Activated CD8-positive, alpha-beta memory T cell treated with anti-CD3 and anti-CD28 coated beads for 4 hours (primary cell): Measurements from ENCODE around the gene DAB2IP.

Source experiments
- DNase-seq, 2 donors: peaks; one replicate each; pipeline ENCODE4 v3.0.0-alpha.2; 2020; ENCODE audit warnings: low read depth in 2 of 2

Gene DAB2IP

DNA sequence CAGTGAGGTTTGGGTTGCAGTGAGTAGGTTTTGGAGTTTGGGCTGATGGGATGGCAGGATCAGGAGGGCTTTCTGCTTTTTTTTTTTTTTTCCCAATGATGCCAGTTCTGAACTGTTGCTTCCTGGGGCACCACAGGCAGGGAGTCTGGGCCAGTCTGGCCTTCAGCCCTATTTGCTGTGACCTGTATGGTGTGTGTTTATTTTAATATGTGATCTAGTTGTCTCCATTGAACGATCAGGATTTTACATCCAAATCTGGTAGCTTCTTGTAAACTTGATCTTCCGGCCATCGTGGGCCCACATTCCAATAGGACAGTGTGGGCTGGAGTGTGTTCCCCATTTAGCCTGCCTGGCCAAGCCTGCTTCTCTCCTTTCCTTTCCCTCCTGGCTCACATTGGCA lies 25.8 kb upstream of the DAB2IP start:
- no peak for DNase-seq

DNA sequence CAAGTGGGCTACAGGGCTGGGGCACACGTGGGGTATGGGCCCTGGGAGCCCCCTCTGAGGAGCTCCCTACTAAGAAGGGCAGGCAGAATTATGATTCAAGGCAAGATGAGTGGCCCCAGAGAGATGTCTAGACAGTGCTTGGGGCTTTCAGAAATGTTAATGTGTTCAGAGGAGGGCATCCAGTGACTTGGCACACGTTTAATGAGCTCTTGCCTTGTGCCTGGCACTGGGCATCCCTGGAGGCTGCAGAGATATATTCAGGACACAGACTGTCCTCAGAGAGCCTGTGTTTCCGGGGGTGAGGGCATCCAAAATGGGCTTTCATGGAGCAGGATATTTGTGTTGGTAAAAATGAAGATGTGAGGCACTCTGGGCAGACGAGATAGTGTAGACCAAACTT lies 25.4 kb upstream of the DAB2IP start:
- no peak for DNase-seq

DNA sequence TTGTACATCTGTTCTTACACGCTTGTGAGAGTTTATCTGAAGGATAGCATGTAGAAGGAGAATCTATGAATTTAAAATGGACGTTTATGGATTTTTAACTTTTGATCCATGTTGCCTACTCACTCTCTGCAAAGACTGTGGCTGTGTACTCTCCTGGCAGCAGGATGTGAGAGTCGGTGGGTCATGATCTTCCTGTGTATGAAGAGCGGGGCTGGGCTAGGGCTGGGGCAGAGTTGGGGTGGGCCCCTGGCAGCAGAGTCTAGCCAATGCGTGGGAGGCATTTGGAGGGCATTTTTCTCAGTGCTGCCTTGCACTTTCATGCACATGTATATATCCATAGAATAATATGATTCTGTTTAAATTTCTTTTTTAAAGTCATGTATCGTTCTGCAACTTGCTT lies 24.0 kb upstream of the DAB2IP start:
- DNase-seq, result no peak

DNA sequence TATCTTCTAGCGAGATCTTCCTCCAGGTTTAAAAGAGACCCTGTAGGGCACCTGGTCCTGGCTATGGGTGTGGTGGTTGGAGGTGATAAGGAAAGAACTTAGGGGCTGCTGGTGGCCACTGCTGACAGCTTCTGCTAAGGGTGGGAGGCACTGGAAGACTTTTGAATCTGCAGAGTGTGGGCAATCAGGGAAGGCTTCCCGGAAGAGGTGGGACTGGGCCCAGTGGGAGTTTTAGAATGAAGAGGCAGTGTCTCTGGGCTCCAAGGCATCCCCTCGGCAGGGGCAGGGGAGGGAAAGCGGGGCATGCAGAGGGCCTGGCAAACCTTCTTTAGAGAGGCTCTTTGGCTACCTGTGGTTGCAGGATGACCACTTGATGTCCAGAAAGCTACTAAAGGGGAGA lies 23.0 kb upstream of the DAB2IP start:
- DNase-seq, result no peak

DNA sequence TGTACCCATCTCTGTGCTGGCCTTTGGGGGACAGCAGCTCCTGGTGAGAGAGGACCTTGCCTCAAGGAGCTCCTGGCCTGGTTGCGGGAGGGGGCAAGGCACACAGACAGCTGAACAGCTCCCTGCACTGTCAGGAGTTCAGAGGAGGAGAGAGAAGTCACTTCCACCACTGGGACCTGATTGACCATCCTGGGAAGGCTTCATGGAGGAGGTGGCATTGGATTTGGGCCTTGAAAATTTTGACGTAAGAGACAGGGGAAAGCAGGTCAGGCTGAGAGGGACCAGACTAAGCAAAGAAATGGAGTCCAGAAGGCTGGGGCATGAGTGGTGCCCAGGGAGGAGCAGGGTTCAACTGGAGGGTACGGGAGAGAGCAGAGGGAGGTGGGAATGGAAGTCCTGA lies 20.3 kb upstream of the DAB2IP start:
- DNase-seq, result no peak

DNA sequence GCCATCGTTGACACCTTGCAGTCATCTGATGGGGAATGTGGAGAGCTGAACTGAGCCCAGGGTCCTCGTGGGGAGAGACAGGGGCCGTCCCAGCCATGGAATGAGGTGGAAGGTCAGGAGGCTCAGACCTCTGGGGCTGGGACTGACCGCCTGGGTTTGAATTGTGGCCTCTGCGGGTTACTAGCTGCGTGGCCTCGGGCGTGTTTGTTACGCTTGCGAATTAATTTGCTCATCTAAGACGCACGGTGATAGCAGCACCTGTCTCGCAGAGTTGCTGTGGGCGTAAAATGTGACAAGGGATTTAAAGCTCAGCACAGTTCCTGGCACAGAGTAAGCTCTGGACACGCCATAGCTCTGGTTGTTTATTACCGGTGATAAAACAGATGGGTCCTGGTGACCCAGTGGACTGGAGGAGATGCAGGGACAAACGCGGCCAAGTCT lies 19.4 kb upstream of the DAB2IP start:
- no peak for DNase-seq

DNA sequence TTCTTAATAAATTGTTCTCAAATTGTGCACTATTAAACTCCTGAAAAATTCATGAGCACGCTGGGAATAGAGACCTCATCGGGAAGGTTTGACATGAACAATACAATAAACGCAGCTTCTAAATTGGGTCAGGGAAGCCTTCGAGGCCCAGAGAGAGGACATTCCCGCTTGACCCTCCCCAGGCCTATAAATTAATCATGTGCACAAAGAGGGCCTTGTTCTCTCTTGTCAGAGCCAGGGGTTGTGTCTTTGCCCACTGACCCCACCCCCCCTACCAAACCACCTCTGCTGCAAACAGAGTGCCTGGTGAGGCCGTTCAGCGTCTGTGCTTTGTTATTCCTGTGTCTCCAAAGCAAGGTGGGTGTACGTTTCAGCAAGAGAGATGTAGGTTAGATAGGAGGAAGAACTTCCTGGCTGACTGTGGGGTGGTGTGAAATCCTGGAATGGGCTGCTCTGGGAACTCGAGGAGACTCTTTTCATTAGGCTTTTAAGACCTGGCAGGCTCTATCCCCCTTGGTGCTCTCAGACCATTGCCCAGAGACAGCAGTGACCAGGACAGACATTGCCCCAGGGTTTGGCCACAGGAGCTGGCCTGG lies 18.2 kb upstream of the DAB2IP start:
- no peak for DNase-seq

DNA sequence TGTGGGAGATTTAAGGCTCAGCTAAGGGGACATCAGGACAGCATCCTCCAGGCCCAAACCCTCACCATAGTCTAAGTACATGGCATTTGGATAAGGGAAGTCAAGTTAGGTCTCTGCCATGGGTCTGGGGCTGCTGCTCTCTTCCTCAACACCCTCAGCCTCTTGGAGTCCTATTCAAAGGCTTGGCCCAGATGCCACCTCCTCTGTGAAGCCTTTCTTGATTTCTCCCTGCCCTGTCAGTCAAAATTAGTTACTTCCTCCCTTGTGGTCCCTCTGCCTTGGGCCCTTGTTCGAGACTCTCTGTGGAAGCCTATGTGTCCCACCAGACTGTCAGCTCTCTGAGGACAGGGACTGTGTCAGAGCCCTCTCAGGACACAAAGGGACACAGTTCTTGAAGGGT lies 17.7 kb upstream of the DAB2IP start:
- DNase-seq, result no peak

DNA sequence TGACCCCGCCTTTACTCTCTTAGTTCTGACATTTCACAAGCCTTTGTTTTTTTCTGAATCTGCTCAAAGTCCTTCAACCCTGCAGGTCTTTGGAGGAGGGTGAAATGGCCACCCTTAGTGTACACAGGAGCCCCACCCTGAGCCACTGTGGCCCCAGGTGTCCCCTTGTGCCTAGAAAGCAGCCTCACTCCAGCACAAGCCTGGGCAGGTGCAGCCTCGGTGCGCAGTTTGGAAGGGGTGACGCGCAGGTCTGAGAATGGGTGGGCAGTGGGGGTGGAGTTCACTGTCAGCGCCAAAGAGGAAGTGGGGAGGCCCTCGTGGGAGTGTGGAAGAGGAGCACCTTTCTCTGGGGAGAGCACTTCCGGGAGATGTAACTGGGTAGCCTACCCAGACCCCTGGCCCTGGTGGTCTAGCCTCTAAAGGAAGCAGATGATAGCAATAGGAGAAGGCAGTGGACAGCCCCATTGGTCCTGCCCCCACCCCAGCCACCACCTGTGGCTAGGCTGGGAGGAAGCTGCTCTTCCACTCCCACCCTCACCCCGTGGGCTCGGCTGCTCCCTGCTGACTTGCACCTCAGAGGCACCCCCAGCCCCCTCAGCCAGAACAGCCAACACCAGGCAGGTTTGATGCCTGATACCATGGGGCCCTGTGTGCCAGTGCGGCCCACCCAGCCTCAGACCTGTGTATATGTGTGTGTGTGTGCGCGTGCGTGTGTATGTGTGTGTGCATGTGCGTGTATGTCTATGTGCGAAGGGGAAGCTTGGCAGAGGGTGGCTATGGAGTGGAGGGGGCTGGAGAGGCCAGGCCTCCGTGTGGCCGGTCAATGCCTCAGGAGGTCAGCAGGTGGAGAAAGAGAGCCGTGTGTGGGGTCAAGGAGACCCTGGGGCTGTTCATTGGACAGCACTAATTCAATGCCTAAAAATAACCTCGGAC lies 16.8 kb upstream of the DAB2IP start:
- DNase-seq, result no peak

DNA sequence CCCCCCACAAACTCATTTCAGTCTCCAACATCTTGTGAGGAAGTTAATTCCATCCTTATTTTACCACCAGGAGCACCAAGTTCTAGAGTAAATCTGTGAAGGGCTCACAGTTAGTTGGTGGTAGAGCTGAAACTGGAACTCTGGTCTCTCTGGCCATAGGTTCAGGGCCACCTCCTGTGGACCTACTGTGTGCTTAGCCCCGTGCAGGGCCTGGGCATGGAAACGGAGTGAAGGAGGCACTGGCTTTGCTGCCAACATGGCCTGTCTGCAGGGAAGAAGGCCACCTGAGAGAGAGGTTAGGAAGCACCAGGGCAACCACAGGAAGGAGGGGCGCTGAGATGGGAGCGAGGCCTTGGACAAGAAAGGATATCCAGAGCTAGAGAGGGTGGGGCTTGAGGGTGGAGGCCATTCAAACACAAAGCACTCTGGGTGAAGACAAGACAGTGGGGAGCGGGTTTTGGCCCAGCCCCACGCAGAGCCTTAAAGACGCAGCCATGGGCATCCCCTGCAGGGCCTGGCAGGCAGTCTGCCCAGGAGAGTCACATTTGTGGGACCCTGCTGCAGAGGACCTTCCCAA lies 16.0 kb upstream of the DAB2IP start:
- DNase-seq, result no peak

DNA sequence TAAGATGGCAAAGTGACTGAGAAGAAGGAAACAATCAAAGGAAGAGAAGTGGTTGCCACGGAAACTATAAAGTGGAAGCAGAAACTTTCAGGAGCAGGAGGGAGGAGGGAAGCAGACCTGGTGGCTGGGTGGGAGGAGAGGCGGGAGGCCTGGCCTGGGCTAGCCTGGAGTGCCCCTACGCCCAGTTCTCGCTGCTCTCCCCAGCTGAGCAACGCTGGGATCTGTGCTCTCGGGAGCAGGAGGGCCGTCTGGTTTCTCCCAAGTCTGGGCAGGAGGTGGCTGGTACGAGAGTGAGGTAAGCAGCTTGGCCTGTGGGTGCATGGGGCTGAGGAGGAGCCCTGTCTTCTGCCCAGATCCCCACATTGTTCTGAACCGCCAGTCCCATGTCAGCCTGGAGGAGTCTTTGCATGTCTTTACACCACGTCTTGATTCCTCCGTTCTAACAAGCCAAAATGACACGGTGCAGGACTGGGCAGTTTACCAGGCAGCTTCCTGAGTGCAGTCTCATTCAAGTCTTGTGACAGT lies 15.0 kb upstream of the DAB2IP start:
- DNase-seq, result no peak

DNA sequence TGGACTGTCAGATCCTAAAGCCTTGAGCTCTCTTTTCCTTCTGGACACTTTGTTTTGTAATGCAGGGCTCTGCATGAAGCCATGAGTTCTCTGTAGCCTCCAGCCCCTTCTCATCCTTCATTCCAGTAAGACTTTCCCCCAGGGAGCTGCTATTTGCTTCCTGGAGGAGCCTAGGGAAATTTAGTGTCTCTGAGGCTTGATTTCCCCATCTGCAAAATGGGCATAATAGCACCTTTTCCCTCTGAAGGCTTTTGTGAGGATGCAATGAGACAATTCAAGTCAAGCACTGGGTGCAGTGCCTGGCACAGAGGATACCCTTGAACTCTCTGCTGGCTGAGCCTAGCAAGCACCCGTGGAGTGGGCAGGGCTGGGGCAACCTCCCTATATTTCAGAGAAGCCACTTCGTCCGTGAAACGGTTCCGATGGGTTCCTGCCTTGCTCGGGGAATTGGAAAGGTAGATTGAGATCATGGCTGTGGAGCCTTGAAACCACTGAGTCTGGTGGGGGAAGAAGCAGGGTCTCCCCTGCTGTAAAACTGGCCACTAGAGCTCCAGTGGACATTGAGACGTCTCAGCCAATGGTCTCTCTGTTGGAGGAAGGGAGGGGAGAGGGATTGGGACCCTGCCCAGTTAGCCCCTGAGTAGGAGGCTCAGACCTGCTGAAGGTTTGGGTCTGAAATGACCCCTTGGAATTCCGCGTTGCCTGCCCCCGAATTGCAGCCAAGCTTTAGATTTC lies 14.3 kb upstream of the DAB2IP start:
- no peak for DNase-seq

DNA sequence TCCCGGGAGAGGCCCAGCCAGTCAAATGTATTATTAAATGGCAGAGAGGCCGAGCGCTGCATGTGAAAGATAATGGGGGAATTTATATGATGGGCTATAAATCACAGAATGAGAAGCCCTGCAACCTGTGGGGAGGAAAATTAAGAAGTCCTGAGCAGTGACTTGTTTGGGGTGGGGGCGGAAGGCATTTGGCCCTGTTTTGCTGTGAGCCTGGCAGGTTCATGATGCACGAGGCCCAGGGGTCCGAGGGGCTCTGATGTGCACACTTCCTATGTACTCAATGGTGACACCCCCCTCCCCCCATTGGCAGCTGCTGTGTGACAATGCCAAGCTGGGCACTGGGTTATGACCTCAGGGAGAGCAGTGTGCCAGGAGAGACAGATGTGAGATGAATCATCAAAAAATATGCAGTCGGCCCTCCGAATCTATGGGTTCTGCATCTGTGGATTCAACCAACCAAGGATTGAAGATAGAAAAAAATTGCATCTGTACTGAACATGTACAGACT lies 13.7 kb upstream of the DAB2IP start:
- DNase-seq, result no peak

DNA sequence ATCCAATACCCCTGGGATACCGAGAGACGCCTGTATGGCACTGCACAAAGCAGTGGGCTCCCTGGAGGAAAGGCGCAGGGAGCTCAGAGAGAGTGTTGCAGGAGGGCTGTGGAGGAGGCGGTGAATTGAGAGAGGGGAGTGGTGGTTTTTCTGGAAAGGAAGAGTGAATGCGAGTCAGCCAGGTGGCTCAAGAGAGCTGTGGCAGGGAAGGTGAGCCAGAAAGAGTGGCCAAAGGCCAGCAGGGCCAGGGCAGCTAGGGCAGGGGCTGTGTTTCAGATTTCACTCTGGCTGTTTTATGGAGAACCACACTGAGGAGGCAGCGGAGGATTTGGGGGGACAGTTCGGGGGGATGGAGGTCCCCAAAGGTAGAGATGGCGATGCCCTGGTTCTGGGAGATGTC lies 13.0 kb upstream of the DAB2IP start:
- DNase-seq, result no peak

DNA sequence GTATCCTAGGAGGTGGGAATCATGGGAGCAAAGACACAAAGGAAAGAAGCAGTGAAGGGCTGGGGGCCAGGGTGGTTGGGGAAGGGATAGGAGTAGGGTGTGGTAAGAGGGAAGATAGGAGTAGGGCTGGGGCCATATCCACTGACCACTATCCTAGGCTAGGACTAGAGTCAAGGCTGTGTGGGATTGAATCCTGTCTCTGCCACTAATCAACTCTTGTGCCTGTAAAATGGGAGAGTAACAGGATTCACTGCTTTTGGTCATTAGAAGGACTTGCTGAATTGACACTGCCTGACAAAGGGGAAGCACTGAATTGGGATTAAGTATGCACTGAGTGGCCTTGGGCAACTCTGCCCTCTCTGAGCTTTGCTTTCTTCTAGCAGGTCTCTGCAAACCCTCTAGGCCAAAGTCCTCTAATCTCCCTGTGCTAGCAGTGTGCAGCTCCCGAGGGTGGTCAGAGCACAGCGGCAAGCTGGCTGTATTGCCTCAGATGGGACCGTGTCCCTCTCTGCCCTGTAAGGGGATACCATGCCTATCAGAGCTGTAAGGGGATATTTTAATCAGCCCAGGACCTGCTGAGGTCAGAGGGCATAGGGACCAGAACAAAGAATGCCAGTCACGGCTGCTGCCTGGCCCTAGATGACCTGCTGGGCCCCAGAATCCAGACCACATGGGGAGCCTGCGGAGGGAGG lies 12.4 kb upstream of the DAB2IP start:
- no peak for DNase-seq

DNA sequence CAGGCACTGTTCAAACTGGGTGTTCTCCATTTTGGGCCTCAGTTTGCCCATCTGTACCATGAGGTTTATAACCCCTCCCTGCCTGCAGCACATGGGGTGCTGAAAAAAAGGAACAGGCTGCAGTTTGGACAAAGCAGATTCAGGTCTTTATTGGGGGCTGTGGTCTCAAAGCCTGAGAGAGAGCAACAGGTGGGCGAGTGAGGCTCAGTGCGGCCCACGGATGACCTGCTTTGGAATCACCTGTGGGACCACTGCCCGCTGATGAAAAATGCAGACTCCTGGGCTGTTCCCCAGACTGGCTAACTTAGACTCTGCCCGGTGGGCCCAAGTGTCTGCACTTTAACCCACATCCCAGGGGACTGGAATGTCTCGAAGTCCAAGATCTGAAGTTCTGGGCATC lies 11.8 kb upstream of the DAB2IP start:
- DNase-seq, result no peak

DNA sequence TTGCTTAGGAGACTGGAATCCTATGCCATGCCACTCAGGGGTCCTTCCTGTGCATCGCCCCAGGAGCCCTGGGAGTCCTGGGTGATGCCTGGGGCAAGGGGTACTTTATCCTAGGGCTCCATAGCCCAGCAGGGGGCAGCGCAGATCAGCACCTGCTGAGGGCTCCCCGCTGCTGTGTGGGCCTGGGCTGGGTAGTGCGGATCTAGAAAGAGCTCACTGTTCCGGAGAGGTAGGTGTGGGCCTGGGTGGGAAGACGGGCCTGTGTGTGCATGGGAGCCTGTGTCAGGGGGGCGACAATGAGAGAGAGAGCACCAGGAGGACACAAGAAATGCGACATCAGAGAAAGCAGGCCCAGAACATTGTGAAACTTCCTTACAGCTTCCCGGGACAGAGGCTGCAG lies 11.4 kb upstream of the DAB2IP start:
- DNase-seq, result no peak

DNA sequence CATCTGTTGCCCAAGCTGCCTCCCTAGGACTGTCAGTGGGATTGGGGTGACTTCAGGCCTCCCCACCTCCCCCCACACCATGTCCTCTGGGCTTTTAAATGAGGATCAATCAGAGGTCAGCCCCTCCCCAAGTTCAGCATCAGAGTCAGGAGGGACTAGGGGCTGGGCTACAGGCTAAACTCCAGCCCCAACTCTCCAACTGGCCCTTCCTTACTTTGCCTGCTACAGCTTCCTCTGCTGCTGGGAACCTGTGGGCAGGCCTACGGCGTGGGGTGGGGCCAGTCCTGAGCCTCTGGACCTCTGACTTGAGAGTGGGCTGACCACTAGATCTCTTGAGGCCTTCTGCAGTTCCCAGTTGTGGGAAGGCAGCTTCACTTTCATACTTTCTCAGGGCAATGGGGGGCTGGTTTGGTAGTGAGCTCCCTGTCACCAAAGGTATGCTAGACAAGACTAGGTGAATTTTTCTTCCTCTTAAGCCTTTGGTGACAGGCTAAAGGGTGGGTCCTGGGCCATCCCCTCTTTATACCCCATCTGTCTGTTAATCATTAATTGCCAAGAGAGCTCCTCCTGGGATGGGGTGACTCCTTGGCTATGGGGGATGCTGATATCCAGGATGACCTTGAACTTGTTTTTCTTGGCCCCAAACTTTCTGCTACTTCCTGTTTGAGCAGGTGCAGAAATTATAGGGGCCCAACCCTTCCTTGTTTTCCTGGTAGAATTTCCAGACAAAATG lies 10.8 kb upstream of the DAB2IP start:
- DNase-seq, result no peak

DNA sequence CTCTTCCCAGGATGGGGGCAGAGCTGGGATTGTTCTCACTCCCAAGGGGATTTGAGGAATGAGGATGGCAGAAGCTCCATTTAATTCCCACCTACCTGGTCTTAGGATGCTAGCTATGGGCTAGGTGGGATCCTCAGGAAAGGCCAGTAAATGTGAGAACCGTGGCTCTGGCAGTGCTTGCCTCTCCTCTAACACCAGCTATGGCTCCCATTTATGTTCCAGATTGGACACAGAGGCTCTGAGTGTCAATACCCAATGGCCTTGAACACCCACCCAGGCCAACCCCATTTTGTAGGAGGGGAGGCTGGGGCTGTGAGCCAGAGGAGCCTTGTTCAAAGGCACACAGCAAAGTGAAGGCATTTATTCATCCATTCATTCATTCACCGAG lies 10.2 kb upstream of the DAB2IP start:
- DNase-seq, result no peak

DNA sequence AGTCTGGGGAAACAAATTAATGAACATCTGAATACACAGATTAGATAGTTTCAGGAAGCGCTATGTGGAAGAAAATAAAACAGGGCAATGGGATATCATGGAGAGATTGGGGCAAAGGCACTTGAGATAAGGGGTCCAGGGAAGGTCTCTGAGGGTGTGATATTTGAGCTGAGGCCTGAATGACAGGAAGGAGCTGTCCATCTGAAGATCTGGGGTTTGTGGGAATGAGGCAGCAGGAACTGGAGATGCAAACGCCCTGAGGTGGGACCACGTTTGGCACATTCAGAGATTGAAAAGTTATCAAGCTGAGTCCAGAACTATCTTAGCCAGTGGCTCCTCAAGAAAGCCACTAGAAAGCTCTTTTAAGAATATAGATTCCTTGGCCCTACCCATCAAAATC lies 8.7 kb upstream of the DAB2IP start:
- DNase-seq, result no peak

DNA sequence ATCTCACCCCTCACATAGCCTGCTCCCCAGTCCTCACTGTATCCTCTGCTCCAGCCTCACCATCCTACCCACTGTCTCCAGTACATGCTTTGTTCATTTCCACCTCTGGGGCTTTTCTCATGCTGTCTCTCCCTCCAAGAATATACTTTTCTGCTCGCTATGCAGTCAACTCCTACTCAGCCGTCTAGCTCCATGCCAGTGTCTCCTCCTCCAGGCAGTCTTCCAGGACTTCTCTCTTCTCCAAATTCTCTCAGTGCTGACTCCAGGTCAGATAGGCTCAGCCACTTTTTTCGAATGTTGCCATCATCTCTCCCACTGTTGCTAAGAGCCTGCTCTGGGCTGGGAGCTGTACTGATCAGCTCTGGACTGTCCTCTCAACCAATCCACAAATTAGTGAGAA lies 8.0 kb upstream of the DAB2IP start:
- DNase-seq, result no peak
